ENCODE measurements around the gene NHSL2.

GRCh38 chrX:72062916-72063315, 152.3 kb downstream of the NHSL2 start:
- no peak for TF ChIP-seq CTCF (IDR thresholded peaks at IDR 0.05)
- no peak for TF ChIP-seq ZFX (IDR thresholded peaks at IDR 0.05; ENCODE audit: borderline replicate concordance)

Measured in 22Rv1 (cell line).